Activated B cell treated with CpG ODN at 0.5 μM for 24 hours (primary cell): ENCODE results near the gene MYO16. TPM values are rescaled to one million over a fixed set of nuclear protein-coding genes. Genes with fewer than 3 reads are reported as not detected.

Experiments used
- ATAC-seq: fragments of 200-7000 bp; cut with Tn5 transposase; one replicate; pipeline ENCODE4 v1.10.0; 2021; ENCODE audit warnings: low read depth, mild to moderate bottlenecking, moderate library complexity
- CTCF ChIA-PET: fragments of 350-600 bp; sonication (Branson Sonifier 250); formaldehyde crosslinking; loops from one replicate; lab custom pipeline; 2021; ENCODE audit warnings: antibody characterized with exemption; lab: Charles Lee
- POLR2A ChIA-PET: fragments of 350-600 bp; sonication (Branson Sonifier 250); formaldehyde crosslinking; loops from one replicate; lab custom pipeline; 2021; ENCODE audit warnings: antibody characterized with exemption; lab: Charles Lee
- DNase-seq: peaks from one replicate; pipeline ENCODE4 v3.0.0; 2022
- H3K27ac Mint-ChIP-seq: one replicate; pipeline ENCODE4 v1.8.0; 2020; ENCODE audit warnings: mixed read lengths
- H3K27me3 Mint-ChIP-seq: one replicate; pipeline ENCODE4 v1.8.0; 2021; ENCODE audit warnings: mixed read lengths
- H3K36me3 Mint-ChIP-seq: one replicate; pipeline ENCODE4 v1.8.0; 2021; ENCODE audit warnings: low read depth, mixed read lengths
- H3K4me1 Mint-ChIP-seq: one replicate; pipeline ENCODE4 v1.8.0; 2021; ENCODE audit warnings: mixed read lengths
- H3K4me3 Mint-ChIP-seq: one replicate; pipeline ENCODE4 v1.8.0; 2020; ENCODE audit warnings: mild to moderate bottlenecking, mixed read lengths
- H3K9me3 Mint-ChIP-seq: one replicate; pipeline ENCODE4 v1.8.0; 2020; ENCODE audit warnings: mixed read lengths
- intact Hi-C: fragments of 100-400 bp; cut with micrococcal nuclease; formaldehyde crosslinking; loops from one replicate; pipeline ENCODE4 v1.15.1; 2024
- total RNA-seq: library from RNA; stranded (reverse); gene quantifications from 2 replicates; pipeline ENCODE4 v1.2.3, GENCODE V29; 2022
- TF ChIP-seq, protein P1 (sequence below): fragments of 200-600 bp; IDR thresholded peaks from one replicate; pipeline ENCODE4 v1.8.0; 2022; ENCODE audit warnings: antibody characterized with exemption, mild to moderate bottlenecking

MYO16 gene
- total RNA-seq, 1 donor from 2014 or later, result not detected

DNA sequence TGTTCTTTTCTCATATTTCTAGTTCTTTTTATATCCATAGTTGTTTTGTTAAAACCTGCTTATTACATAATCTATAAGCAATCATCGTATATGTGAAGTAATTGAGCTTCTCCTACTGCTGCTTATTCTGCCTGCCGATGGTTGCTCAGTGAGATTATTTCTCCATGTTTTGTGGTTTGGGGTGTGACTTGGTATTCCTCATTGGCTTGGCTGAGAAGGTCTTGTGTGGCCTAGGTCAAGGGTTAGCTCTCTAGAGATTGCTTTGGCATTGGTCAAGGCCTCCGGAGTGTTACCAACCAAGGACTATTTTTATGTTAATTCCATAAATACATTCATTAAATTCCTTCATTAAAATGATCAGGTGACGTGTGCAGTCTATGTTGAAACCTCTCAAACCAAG, 302.8 kb downstream of the MYO16 start:
- intact Hi-C loops, result no loop called here
- H3K36me3 Mint-ChIP-seq, result no peaks in the 10 kb centered on the region
- ChIA-PET POLR2A (no interaction called here), CTCF (no interaction called here)
- DNase-seq (no peak), ATAC-seq (no peak)
- H3K9me3 Mint-ChIP-seq, result no peaks in the 10 kb centered on the region
- TF ChIP-seq, protein P1, sequence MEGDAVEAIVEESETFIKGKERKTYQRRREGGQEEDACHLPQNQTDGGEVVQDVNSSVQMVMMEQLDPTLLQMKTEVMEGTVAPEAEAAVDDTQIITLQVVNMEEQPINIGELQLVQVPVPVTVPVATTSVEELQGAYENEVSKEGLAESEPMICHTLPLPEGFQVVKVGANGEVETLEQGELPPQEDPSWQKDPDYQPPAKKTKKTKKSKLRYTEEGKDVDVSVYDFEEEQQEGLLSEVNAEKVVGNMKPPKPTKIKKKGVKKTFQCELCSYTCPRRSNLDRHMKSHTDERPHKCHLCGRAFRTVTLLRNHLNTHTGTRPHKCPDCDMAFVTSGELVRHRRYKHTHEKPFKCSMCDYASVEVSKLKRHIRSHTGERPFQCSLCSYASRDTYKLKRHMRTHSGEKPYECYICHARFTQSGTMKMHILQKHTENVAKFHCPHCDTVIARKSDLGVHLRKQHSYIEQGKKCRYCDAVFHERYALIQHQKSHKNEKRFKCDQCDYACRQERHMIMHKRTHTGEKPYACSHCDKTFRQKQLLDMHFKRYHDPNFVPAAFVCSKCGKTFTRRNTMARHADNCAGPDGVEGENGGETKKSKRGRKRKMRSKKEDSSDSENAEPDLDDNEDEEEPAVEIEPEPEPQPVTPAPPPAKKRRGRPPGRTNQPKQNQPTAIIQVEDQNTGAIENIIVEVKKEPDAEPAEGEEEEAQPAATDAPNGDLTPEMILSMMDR, result no peak
- H3K27ac Mint-ChIP-seq, result no peak overlapping the region
- no peak overlapping the region for H3K4me3 Mint-ChIP-seq
- H3K27me3 Mint-ChIP-seq, result no peaks in the 10 kb centered on the region
- no peaks in the 10 kb centered on the region for H3K4me1 Mint-ChIP-seq

DNA sequence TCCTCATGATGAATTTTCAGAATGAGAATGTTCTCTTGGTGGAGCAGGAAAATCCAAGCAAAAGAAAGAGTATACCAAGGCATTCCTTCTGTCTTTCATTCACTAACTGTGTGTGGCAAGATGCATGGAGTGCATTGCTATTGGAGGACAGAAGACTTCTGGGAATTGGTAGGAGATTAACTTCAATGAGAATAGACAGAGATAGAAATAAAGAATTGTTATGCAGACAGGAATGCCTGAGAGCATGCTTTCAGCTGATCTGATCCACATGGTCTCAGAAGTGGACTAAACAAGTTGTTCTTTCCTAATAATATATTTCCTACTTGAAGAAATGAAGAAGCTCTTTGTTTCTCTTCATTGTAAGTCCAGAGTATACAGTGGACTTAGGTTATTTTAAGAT, 303.6 kb downstream of the MYO16 start:
- Mint-ChIP-seq H3K4me1 (no peaks in the 10 kb centered on the region), H3K9me3 (peaks cover 2% of the 10 kb centered on the region), H3K27ac (no peak overlapping the region), H3K27me3 (no peaks in the 10 kb centered on the region), H3K36me3 (no peaks in the 10 kb centered on the region), H3K4me3 (no peak overlapping the region)
- ChIA-PET POLR2A (no interaction called here), CTCF (no interaction called here)
- ATAC-seq (no peak), DNase-seq (no peak)
- intact Hi-C loops, result no loop called here
- TF ChIP-seq, protein P1, result no peak

DNA sequence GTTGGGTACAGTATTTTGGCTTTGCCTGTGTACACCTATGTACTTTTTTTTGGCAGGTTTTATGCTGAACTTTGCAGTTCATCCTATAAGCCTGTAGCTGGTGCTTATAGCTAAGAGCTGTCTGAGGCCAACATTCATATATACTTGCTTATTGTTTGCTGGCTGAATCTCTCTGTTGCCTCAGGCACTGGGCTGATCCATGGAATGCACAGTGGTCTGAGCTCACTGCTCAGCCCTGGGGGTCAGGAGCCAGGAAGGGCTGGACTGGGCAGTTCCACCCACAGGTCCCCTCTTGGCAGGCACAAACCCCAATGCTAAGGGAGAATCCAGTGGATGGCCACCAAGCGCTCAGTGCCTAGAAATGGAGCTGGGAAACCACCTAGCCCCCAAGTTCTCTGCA, 308.7 kb downstream of the MYO16 start:
- ATAC-seq (no peak), DNase-seq (no peak)
- H3K4me1 Mint-ChIP-seq, result no peaks in the 10 kb centered on the region
- CTCF ChIA-PET, result no interaction called here
- intact Hi-C loops, result no loop called here
- POLR2A ChIA-PET, result no interaction called here
- H3K27ac Mint-ChIP-seq, result no peak overlapping the region
- H3K4me3 Mint-ChIP-seq, result no peak overlapping the region
- no peaks in the 10 kb centered on the region for H3K36me3 Mint-ChIP-seq
- TF ChIP-seq, protein P1, result no peak
- H3K27me3 Mint-ChIP-seq, result no peaks in the 10 kb centered on the region
- H3K9me3 Mint-ChIP-seq, result peaks cover 2% of the 10 kb centered on the region

DNA sequence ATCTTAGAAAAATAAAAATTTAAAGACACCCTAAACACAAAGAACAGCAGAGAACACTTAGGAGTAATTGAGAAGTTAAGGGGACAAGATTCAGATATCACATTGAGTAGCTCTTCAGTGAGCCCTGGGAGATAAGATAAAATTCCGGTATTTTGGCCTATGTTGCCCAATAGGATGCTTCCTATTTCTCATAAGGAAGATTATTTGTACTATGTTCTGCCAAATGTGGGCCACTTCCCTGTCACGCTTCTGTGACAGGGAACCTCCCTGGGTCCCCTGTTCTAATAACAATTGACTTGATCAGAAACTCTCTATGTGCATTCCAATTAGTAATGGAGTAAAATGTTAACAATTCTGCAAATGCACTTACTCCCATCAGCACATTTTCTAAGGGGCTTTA, 310.7 kb downstream of the MYO16 start:
- ChIA-PET POLR2A (no interaction called here), CTCF (no interaction called here)
- Mint-ChIP-seq H3K9me3 (peaks cover 2% of the 10 kb centered on the region), H3K27me3 (no peaks in the 10 kb centered on the region), H3K4me3 (no peak overlapping the region), H3K36me3 (no peaks in the 10 kb centered on the region), H3K27ac (no peak overlapping the region), H3K4me1 (no peaks in the 10 kb centered on the region)
- no peak for ATAC-seq
- TF ChIP-seq, protein P1, result no peak
- no peak for DNase-seq
- intact Hi-C loops, result no loop called here

DNA sequence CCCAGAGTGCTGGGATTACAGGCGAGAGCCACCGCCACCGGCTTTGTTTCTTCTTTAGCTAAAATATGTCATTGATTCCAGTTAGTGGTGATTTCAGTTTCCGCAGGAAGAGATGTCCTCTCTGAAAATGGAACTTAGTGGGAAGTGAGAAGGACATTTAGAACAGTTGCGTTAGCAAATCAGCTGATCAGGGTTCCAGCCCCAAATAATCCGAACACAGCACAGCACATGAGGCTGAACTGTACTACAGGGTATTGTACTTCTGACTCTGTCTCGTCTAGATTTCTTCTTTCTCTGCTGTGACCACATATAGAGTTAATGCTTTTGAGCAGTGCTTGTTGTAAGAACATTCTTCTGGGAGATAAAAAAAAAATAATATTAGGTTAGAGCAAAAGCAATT, 314.4 kb downstream of the MYO16 start:
- Mint-ChIP-seq H3K9me3 (no peaks in the 10 kb centered on the region), H3K27me3 (peaks cover 3% of the 10 kb centered on the region), H3K4me3 (no peak overlapping the region), H3K4me1 (no peaks in the 10 kb centered on the region), H3K27ac (no peak overlapping the region), H3K36me3 (no peaks in the 10 kb centered on the region)
- ATAC-seq (no peak), DNase-seq (no peak)
- POLR2A ChIA-PET, result no interaction called here
- intact Hi-C loops, result no loop called here
- CTCF ChIA-PET, result no interaction called here
- TF ChIP-seq, protein P1, result no peak
